MM.1S (cell line): ENCODE data around the gene SLC9A3.

ENCODE experiments used
- DNase-seq: peaks from one replicate; pipeline ENCODE4 v3.0.0-alpha.2; 2015
- H2AFZ ChIP-seq: fragments of 300-600 bp; sonication (generic); 2 replicates; pipeline ENCODE4 v1.6.0; 2016; ENCODE audit warnings: antibody characterized with exemption, low read length
- H3F3A ChIP-seq: fragments of 300-600 bp; sonication (generic); 2 replicates; pipeline ENCODE4 v1.6.1; 2016; ENCODE audit warnings: mild to moderate bottlenecking, antibody characterized with exemption, low read length, moderate library complexity, mixed read lengths; ENCODE audit not compliant: insufficient read depth
- H3K27ac ChIP-seq: fragments of 300-600 bp; sonication (generic); 2 replicates; pipeline ENCODE4 v1.5.1; 2016; ENCODE audit warnings: mild to moderate bottlenecking, low read length
- H3K27me3 ChIP-seq: fragments of 300-600 bp; sonication (generic); replicated peaks from 2 replicates; pipeline ENCODE4 v1.6.0; 2016; ENCODE audit warnings: low read length; ENCODE audit not compliant: insufficient read depth
- H3K36me3 ChIP-seq: fragments of 300-600 bp; sonication (generic); replicated peaks from 2 replicates; pipeline ENCODE4 v1.6.1; 2016; ENCODE audit warnings: mild to moderate bottlenecking, low read length, mixed read lengths; ENCODE audit not compliant: insufficient read depth
- H3K4me1 ChIP-seq: fragments of 300-600 bp; sonication (generic); 2 replicates; pipeline ENCODE4 v1.6.1; 2016; ENCODE audit warnings: low read length, mixed read lengths
- H3K4me2 ChIP-seq: fragments of 300-600 bp; sonication (generic); 2 replicates; pipeline ENCODE4 v1.6.0; 2016; ENCODE audit warnings: low read depth, low read length
- H3K4me3 ChIP-seq: fragments of 300-600 bp; sonication (generic); 2 replicates; pipeline ENCODE4 v1.5.1; 2016; ENCODE audit warnings: low read length, mixed read lengths
- H3K79me2 ChIP-seq: fragments of 300-600 bp; sonication (generic); 2 replicates; pipeline ENCODE4 v1.6.1; 2016; ENCODE audit warnings: mixed run types, low read length, mixed read lengths
- H3K9ac ChIP-seq: fragments of 300-600 bp; sonication (generic); 2 replicates; pipeline ENCODE4 v1.6.1; 2016; ENCODE audit warnings: low read length, mixed read lengths
- H3K9me2 ChIP-seq: fragments of 300-600 bp; sonication (generic); replicated peaks from 2 replicates; pipeline ENCODE4 v1.6.1; 2016; ENCODE audit warnings: mild to moderate bottlenecking, low read length, mixed read lengths; ENCODE audit not compliant: insufficient read depth
- H3K9me3 ChIP-seq: fragments of 300-600 bp; sonication (generic); replicated peaks from 2 replicates; pipeline ENCODE4 v1.6.1; 2016; ENCODE audit warnings: mild to moderate bottlenecking, low read length, mixed read lengths; ENCODE audit not compliant: insufficient read depth
- H4K20me1 ChIP-seq: fragments of 300-600 bp; sonication (generic); 2 replicates; pipeline ENCODE4 v1.6.1; 2016; ENCODE audit warnings: mild to moderate bottlenecking, low read length, moderate library complexity, mixed read lengths; ENCODE audit not compliant: insufficient read depth
- EZH2 ChIP-seq: fragments of 300-600 bp; sonication (generic); optimal IDR thresholded peaks from 2 replicates; pipeline ENCODE3; 2017; ENCODE audit warnings: low read depth, mild to moderate bottlenecking, antibody characterized with exemption, low read length, mixed read lengths
- EZH2phosphoT487 ChIP-seq: fragments of 300-600 bp; sonication (generic); IDR thresholded peaks from 2 replicates; pipeline ENCODE4 v1.6.1; 2018; ENCODE audit warnings: antibody characterized with exemption, low read length
- TF ChIP-seq, protein P1 (sequence below): fragments of 300-600 bp; sonication (generic); IDR thresholded peaks from 2 replicates; pipeline ENCODE4 v1.5.1; 2016; ENCODE audit warnings: antibody characterized with exemption, low read length, mixed read lengths

SLC9A3 gene

DNA sequence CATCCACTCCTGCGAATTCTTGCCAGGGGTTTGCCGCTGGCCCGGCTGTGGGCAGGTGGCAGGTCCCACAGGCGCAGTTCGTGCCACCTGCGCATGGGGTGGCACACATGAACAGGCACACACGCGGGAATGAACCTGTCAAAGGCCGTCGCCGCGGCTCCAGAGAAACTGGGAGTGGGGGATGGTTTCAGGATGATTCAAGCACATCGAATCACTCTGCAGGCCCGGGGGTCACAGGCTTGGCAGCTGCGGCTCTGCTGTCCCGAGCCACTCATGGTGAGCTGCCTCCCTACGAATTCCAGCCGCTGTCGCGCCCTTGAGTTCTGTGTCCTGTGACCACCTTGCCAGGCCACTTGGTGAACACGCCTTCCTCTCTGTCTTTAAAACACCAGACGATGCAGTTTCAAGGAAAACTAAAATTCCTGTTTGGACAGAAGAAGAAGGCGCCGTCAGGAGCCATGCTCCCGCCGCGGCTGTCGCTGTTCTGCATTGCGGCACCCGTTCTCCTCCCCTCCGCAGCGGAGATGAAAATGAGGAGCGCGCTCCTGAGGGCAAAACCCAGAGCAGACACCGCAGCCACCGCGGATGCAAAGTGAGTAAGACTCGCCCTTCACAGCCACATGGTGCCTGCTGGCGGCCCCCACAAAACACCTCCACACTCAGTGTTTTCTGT lies 96.7 kb downstream of the SLC9A3 start:
- Histone ChIP-seq H3K9me3 (no peaks in the 10 kb centered on the region), H4K20me1 (no peaks in the 10 kb centered on the region), H3K36me3 (no peaks in the 10 kb centered on the region), H2AFZ (no peak overlapping the region), H3K27me3 (no peaks in the 10 kb centered on the region; the same call in 1 of the 2 replicates), H3K27ac (no peak overlapping the region), H3K9me2 (no peaks in the 10 kb centered on the region), H3K4me3 (no peak overlapping the region), H3K79me2 (no peaks in the 10 kb centered on the region), H3K9ac (no peak overlapping the region), H3K4me1 (peaks cover 9% of the 10 kb centered on the region), H3K4me2 (no peak overlapping the region), H3F3A (0 out of 2 replicates have a peak, but pooled peaks cover 3% of the 10 kb centered on the region)
- TF ChIP-seq, protein P1, sequence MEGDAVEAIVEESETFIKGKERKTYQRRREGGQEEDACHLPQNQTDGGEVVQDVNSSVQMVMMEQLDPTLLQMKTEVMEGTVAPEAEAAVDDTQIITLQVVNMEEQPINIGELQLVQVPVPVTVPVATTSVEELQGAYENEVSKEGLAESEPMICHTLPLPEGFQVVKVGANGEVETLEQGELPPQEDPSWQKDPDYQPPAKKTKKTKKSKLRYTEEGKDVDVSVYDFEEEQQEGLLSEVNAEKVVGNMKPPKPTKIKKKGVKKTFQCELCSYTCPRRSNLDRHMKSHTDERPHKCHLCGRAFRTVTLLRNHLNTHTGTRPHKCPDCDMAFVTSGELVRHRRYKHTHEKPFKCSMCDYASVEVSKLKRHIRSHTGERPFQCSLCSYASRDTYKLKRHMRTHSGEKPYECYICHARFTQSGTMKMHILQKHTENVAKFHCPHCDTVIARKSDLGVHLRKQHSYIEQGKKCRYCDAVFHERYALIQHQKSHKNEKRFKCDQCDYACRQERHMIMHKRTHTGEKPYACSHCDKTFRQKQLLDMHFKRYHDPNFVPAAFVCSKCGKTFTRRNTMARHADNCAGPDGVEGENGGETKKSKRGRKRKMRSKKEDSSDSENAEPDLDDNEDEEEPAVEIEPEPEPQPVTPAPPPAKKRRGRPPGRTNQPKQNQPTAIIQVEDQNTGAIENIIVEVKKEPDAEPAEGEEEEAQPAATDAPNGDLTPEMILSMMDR: no peak
- TF ChIP-seq EZH2phosphoT487 (no peak), EZH2 (no peak)
- no peak for DNase-seq

DNA sequence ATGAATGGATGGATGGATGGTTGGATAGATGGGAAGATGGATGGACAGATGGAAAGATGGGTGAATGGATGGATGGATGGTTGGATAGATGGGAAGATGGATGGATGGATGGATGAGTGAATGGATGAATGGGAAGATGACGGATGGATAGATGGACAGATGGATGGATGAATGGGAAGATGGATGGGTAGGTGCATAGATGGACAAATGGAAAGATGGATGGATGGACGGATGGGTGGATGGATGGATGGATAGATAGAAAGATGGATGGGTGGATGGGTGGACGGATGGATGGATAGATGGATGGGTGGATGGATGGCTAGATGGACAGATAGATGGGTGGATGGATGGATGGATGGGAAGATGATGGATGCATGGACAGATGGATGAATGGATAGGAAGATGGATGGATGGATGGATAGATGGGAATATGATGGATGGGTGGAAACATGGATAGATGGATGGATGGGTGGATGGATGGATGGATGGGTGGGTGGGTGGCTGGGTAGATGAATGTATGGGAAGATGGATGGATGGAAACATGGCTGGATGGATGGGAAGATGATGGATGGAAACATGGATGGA lies 97.8 kb downstream of the SLC9A3 start:
- DNase-seq: no peak
- TF ChIP-seq, protein P1: no peak
- TF ChIP-seq EZH2phosphoT487 (no peak), EZH2 (no peak)
- H3K9me2 ChIP-seq: no peaks in the 10 kb centered on the region
- H3K79me2 ChIP-seq: no peaks in the 10 kb centered on the region
- peaks cover 9% of the 10 kb centered on the region for H3K4me1 ChIP-seq
- H3K27ac ChIP-seq: no peak overlapping the region
- H3F3A ChIP-seq: 0 out of 2 replicates have a peak, but pooled peaks cover 3% of the 10 kb centered on the region
- H3K4me2 ChIP-seq: no peak overlapping the region
- no peaks in the 10 kb centered on the region for H3K36me3 ChIP-seq
- no peaks in the 10 kb centered on the region for H4K20me1 ChIP-seq
- no peak overlapping the region for H2AFZ ChIP-seq
- no peak overlapping the region for H3K9ac ChIP-seq
- H3K9me3 ChIP-seq: no peaks in the 10 kb centered on the region
- no peaks in the 10 kb centered on the region; the same call in 1 of the 2 replicates for H3K27me3 ChIP-seq
- no peak overlapping the region for H3K4me3 ChIP-seq

DNA sequence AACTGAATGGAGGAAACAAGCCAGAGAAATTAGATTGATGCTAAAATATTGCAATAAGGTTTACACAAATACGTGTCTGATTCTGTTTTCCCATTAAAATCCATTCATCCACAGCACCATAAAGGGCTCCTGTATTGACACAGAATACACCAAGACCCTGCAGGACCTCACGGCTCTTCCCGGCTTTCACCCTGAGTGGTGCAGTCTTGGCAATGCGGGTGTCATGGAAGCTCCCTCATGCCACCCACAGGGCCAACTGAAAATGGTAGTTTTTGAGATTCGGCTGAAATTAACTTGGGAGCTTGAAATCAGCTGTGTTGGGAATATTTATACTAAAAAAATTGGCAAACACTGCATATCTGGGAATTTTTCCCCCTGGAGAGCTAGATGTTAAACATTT lies 98.5 kb downstream of the SLC9A3 start:
- Histone ChIP-seq H3K9me2 (no peaks in the 10 kb centered on the region), H3K79me2 (no peaks in the 10 kb centered on the region), H3K4me3 (no peak overlapping the region), H3K9ac (no peak overlapping the region), H4K20me1 (no peaks in the 10 kb centered on the region), H3K9me3 (no peaks in the 10 kb centered on the region), H3K4me2 (no peak overlapping the region), H3K27me3 (no peaks in the 10 kb centered on the region), H3K36me3 (no peaks in the 10 kb centered on the region), H2AFZ (no peak overlapping the region), H3K4me1 (peaks cover 9% of the 10 kb centered on the region), H3F3A (0 out of 2 replicates have a peak, but pooled peaks cover 3% of the 10 kb centered on the region), H3K27ac (no peak overlapping the region)
- no peak for DNase-seq
- TF ChIP-seq EZH2 (no peak), EZH2phosphoT487 (no peak)
- TF ChIP-seq, protein P1: no peak
